Endothelial cell of umbilical vein (primary cell): ENCODE results near the gene LRRN4CL.

Experiments
- CTCF ChIP-seq, 2 donors: IDR thresholded peaks; 1 replicate in 1 of 2; 2 replicates in 1 of 2; pipeline ENCODE4 v1.5.1; 2011; ENCODE audit warnings: low read length in 2 of 2, mild to moderate bottlenecking in 2 of 2, moderate library complexity in 2 of 2, control low read depth in 1 of 2, inconsistent platforms in 1 of 2, low read depth in 1 of 2; ENCODE audit not compliant: insufficient read depth in 1 of 2; ENCODE audit errors: extremely low read depth in 1 of 2
- EZH2 ChIP-seq: IDR thresholded peaks from 2 replicates; pipeline ENCODE4 v1.6.1; 2012; ENCODE audit warnings: borderline replicate concordance, low read depth, mild to moderate bottlenecking, moderate library complexity, low read length, inconsistent platforms; ENCODE audit not compliant: severe bottlenecking
- GATA2 ChIP-seq: IDR thresholded peaks from 2 replicates; pipeline ENCODE4 v1.7.0; 2011; ENCODE audit warnings: low read depth, mild to moderate bottlenecking, moderate library complexity, mixed read lengths, low read length; ENCODE audit not compliant: insufficient read length, insufficient read depth
- JUN ChIP-seq: IDR thresholded peaks from 2 replicates; pipeline ENCODE4 v1.6.1; 2011; ENCODE audit warnings: borderline replicate concordance, low read depth; ENCODE audit not compliant: insufficient read length, insufficient read depth
- MAX ChIP-seq: IDR thresholded peaks from 2 replicates; pipeline ENCODE4 v1.6.1; 2011; ENCODE audit not compliant: insufficient read depth, insufficient read length
- POLR2A ChIP-seq: IDR thresholded peaks from 2 replicates; pipeline ENCODE4 v1.6.1; 2012; ENCODE audit warnings: low read depth, mild to moderate bottlenecking, control low read depth, low read length

GRCh38 chr11:62702246-62702645, 12.9 kb upstream of the LRRN4CL start:
- TF ChIP-seq CTCF (IDR thresholded peaks at IDR 0.05; ENCODE audit: extremely low read depth in 1 of 2, insufficient read depth in 1 of 2, low read depth in 1 of 2, low read length in 2 of 2): no peak
- no peak for TF ChIP-seq EZH2
- no peak for TF ChIP-seq JUN
- no peak for TF ChIP-seq MAX
- TF ChIP-seq GATA2: no peak
- no peak for TF ChIP-seq POLR2A
